ENCODE measurements around the gene EGR2. TPM values are rescaled to one million over a fixed set of nuclear protein-coding genes. Genes with fewer than 3 reads are reported as not detected.

The EGR2 gene
- polyA plus RNA-seq, 1 of the 3 experiments (the other 2 are of a cell fraction): 0.25 TPM

GRCh38 chr10:62772186-62772974 lies 43.8 kb downstream of the EGR2 start:
- TF ChIP-seq NRF1 (IDR thresholded peaks at IDR 0.05; ENCODE audit: low read depth, low read length) (no peak), EP300 (IDR thresholded peaks at IDR 0.05; ENCODE audit: borderline replicate concordance in 1 of 2, low read depth in 1 of 2, low read length in 1 of 2) (no peak), RCOR1 (IDR thresholded peaks at IDR 0.05; ENCODE audit: low read length) (no peak), JUND (IDR thresholded peaks at IDR 0.05) (no peak), MEF2A (IDR thresholded peaks at IDR 0.05; ENCODE audit: borderline replicate concordance, low read depth) (no peak), YY1 (IDR thresholded peaks at IDR 0.05; ENCODE audit: low read depth) (no peak), USF2 (IDR thresholded peaks at IDR 0.05; ENCODE audit: borderline replicate concordance, low read depth, low read length) (no peak), FOXJ3 (CRISPR knock-in tag; IDR thresholded peaks at IDR 0.05) (no peak)
- 47% methylated on average over 7 of the region's 7 CpGs for WGBS (ENCODE audit: low lambda C conversion rate)
- Histone ChIP-seq H3K4me2 (no peak overlapping the region), H3K27ac (ENCODE audit: low read depth in 2 of 2, low read length in 1 of 2) (no peak overlapping the region), H3K9ac (no peak overlapping the region), H3K79me2 (ENCODE audit: insufficient read depth) (no peaks in the 10 kb centered on the region), H4K20me1 (ENCODE audit: insufficient read depth) (no peaks in the 10 kb centered on the region), H3F3A (replicated peaks; ENCODE audit: insufficient read depth) (no peaks in the 10 kb centered on the region), H3K4me1 (ENCODE audit: control insufficient read depth in 1 of 2, insufficient read depth in 2 of 2, low read depth in 1 of 2, low read length in 1 of 2) (no peaks in the 10 kb centered on the region), H3K36me3 (replicated peaks in 1 of 2; ENCODE audit: control insufficient read depth in 1 of 2, insufficient read depth in 2 of 2, low read length in 1 of 2) (no peaks in the 10 kb centered on the region), H3K9me2 (no peaks in the 10 kb centered on the region), H2AFZ (ENCODE audit: low read depth) (no peak overlapping the region), H3K27me3 (ENCODE audit: insufficient read depth) (no peaks in the 10 kb centered on the region; the same call in 1 of the 2 replicates), H3K9me3 (no peaks in the 10 kb centered on the region), H3K4me3 (ENCODE audit: low read depth in 2 of 2, low read length in 1 of 2) (no peak overlapping the region)
- ChIA-PET CTCF (interaction anchor here (0.8 to 1.6 kb wide), 3 partner anchors 32 to 1047 kb away, joined by 3 to 6 read pairs (median 4); no protein-coding TSS in a partner anchor), POLR2A (no interaction called here)
- no peak for DNase-seq

GRCh38 chr10:62769574-62770242 lies 46.5 kb downstream of the EGR2 start:
- DNase-seq: no peak
- H3K27ac ChIP-seq (ENCODE audit: low read depth in 2 of 2, low read length in 1 of 2): no peak overlapping the region
- TF ChIP-seq SMC3 (IDR thresholded peaks at IDR 0.05; ENCODE audit: low read depth, low read length) (no peak), FOXM1 (IDR thresholded peaks at IDR 0.05; ENCODE audit: low read depth) (no peak), USF1 (IDR thresholded peaks at IDR 0.05; ENCODE audit: borderline replicate concordance, low read depth) (no peak), TEAD4 (IDR thresholded peaks at IDR 0.05; ENCODE audit: borderline replicate concordance, insufficient read depth) (no peak), ELF1 (IDR thresholded peaks at IDR 0.05) (no peak), MXI1 (IDR thresholded peaks at IDR 0.05; ENCODE audit: low read depth, low read length) (no peak), RCOR1 (IDR thresholded peaks at IDR 0.05; ENCODE audit: low read length) (no peak), EZH2phosphoT487 (IDR thresholded peaks at IDR 0.05; ENCODE audit: borderline replicate concordance, low read depth) (no peak)
- H2AFZ ChIP-seq (ENCODE audit: low read depth): no peak overlapping the region
- no peaks in the 10 kb centered on the region for H4K20me1 ChIP-seq (ENCODE audit: insufficient read depth)
- no peaks in the 10 kb centered on the region for H3K9me3 ChIP-seq
- ChIA-PET CTCF (interaction anchor here (1.0 to 1.6 kb wide), 3 partner anchors 10 to 314 kb away, joined by 3 to 5 read pairs (median 3); no protein-coding TSS in a partner anchor), POLR2A (no interaction called here)
- H3K36me3 ChIP-seq (replicated peaks in 1 of 2; ENCODE audit: control insufficient read depth in 1 of 2, insufficient read depth in 2 of 2, low read length in 1 of 2): no peaks in the 10 kb centered on the region
- H3K27me3 ChIP-seq (ENCODE audit: insufficient read depth): no peaks in the 10 kb centered on the region
- no peaks in the 10 kb centered on the region for H3K4me1 ChIP-seq (ENCODE audit: control insufficient read depth in 1 of 2, insufficient read depth in 2 of 2, low read depth in 1 of 2, low read length in 1 of 2)
- H3K4me2 ChIP-seq: no peak overlapping the region
- no peaks in the 10 kb centered on the region for H3K79me2 ChIP-seq (ENCODE audit: insufficient read depth)
- H3K4me3 ChIP-seq (ENCODE audit: low read depth in 2 of 2, low read length in 1 of 2): no peak overlapping the region
- WGBS (ENCODE audit: low lambda C conversion rate): 90% methylated on average over 1 of the region's 1 CpG
- H3K9ac ChIP-seq: no peak overlapping the region
- H3F3A ChIP-seq (replicated peaks; ENCODE audit: insufficient read depth): no peaks in the 10 kb centered on the region
- no peaks in the 10 kb centered on the region for H3K9me2 ChIP-seq

Data from SK-N-SH (cell line).